ENCODE results near the gene LDAF1. TPM values are rescaled to one million over a fixed set of nuclear protein-coding genes. Genes with fewer than 3 reads are reported as not detected.

The LDAF1 gene
- total and polyA plus RNA-seq, 7 experiments from 2014 or later = 8.2 to 21.4 (median 15.8) TPM

DNA sequence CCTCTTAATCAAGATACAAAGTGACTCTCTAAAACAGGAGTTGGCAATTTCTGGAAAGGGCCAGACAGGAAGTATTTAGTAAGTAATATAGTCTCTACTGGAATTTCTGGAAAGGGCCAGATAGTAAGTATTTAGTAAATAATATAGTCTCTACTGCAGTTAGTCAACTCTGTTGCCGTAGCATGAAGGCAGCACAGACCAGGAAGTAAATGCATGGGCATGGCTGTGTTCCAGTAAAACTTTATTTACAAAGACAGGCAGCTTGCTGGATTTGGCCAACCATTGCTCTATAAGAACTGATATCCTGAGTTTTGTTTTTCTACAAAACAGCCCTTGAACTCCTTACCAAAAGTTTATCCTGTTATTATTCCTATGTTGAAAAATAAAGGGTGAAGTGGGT, 16.9 kb downstream of the LDAF1 start:
- POLR2A ChIA-PET = interaction anchor here (0.7 kb wide), 1 partner anchor 20 kb away, joined by 3 read pairs; no protein-coding TSS in a partner anchor
- H3K36me3 ChIP-seq (ENCODE audit: control insufficient read depth in 2 of 3, insufficient read depth in 3 of 3, low read length in 3 of 3) = peaks cover 0 to 74% (median 6%) of the 10 kb centered on the region in 3 experiments

GRCh38 chr16:21179126-21179982, 20.9 kb downstream of the LDAF1 start:
- H3K9me3 ChIP-seq (ENCODE audit: control insufficient read depth in 2 of 3, low read length in 3 of 3) = no peaks in the 10 kb centered on the region
- POLR2A ChIA-PET = no interaction called here
- Mint-ChIP-seq H3K27ac (no peak overlapping the region), H3K9me3 (peaks cover 0 to 6% (median 3%) of the 10 kb centered on the region in 11 donors), H3K27me3 (no peaks in the 10 kb centered on the region), H3K4me3 (no peak overlapping the region), H3K4me1 (no peaks in the 10 kb centered on the region), H3K36me3 (peaks cover 18 to 76% (median 61%) of the 10 kb centered on the region in 5 donors)
- peaks cover 0 to 56% (median 0%) of the 10 kb centered on the region in 3 experiments for H3K36me3 ChIP-seq (ENCODE audit: control insufficient read depth in 2 of 3, insufficient read depth in 3 of 3, low read length in 3 of 3)
- intact Hi-C loops (cut with micrococcal nuclease) = loop anchor here in 1 of 2 donors (10.0 kb wide), 1 partner anchor 325 kb away; no protein-coding TSS in a partner anchor
- H3K4me3 ChIP-seq (ENCODE audit: low read length) = no peak overlapping the region
- H3K4me1 ChIP-seq (ENCODE audit: control insufficient read depth in 2 of 2, insufficient read depth in 2 of 2, low read length in 2 of 2) = no peaks in the 10 kb centered on the region
- H3K27me3 ChIP-seq (ENCODE audit: control insufficient read depth in 2 of 2, insufficient read depth in 2 of 2, low read length in 2 of 2) = no peaks in the 10 kb centered on the region
- H3K27ac ChIP-seq (ENCODE audit: low read depth, low read length) = no peak overlapping the region
- ATAC-seq (no peak), DNase-seq (no peak)
- CTCF ChIA-PET = interaction anchor here (0.8 to 1.3 kb wide), 2 partner anchors 9 to 10 kb away, joined by 3 to 4 read pairs; no protein-coding TSS in a partner anchor

More for the DNA sequence above, 16.9 kb downstream of the LDAF1 start:
- Mint-ChIP-seq H3K9me3 (peaks cover 0 to 7% (median 0%) of the 10 kb centered on the region in 11 donors), H3K36me3 (peaks cover 20 to 71% (median 56%) of the 10 kb centered on the region in 5 donors), H3K4me1 (peaks cover 0 to 3% (median 0%) of the 10 kb centered on the region in 7 donors), H3K4me3 (no peak overlapping the region), H3K27ac (no peak overlapping the region), H3K27me3 (no peaks in the 10 kb centered on the region)
- ATAC-seq = no peak
- no peak overlapping the region for H3K27ac ChIP-seq (ENCODE audit: low read depth, low read length)
- no peak overlapping the region for H3K4me3 ChIP-seq (ENCODE audit: low read length)
- H3K27me3 ChIP-seq (ENCODE audit: control insufficient read depth in 2 of 2, insufficient read depth in 2 of 2, low read length in 2 of 2) = no peaks in the 10 kb centered on the region
- H3K9me3 ChIP-seq (ENCODE audit: control insufficient read depth in 2 of 3, low read length in 3 of 3) = no peaks in the 10 kb centered on the region
- H3K4me1 ChIP-seq (ENCODE audit: control insufficient read depth in 2 of 2, insufficient read depth in 2 of 2, low read length in 2 of 2) = no peaks in the 10 kb centered on the region
- intact Hi-C loops (cut with micrococcal nuclease) = loop anchor here in 1 of 2 donors (10.0 kb wide), 1 partner anchor 321 kb away; no protein-coding TSS in a partner anchor
- CTCF ChIA-PET = no interaction called here
- no peak for DNase-seq

DNA sequence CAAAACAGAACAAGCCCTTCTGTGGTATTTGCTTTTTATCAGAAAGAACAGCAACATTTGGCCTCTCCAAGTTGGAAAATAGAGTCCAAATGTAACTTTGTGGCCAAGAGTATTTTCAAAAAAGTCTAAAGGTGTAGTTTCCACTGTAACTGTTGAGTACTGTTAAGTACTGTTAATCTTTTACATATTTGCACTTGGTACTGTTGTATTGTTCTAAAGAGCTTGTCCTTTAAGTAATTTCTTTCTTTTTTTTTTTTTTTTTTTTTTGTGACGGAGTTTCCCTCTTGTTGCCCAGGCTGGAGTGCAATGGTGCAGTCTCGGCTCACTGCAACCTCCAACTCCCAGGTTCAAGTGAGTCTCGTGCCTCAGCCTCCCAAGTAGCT, 21.5 kb downstream of the LDAF1 start:
- POLR2A ChIA-PET = no interaction called here
- DNase-seq = no peak
- CTCF ChIA-PET = interaction anchor here (0.8 kb wide), 1 partner anchor 11 kb away, joined by 3 read pairs; no protein-coding TSS in a partner anchor
- Histone ChIP-seq H3K4me1 (ENCODE audit: control insufficient read depth in 2 of 2, insufficient read depth in 2 of 2, low read length in 2 of 2) (no peaks in the 10 kb centered on the region), H3K36me3 (ENCODE audit: control insufficient read depth in 2 of 3, insufficient read depth in 3 of 3, low read length in 3 of 3) (peaks cover 0 to 49% (median 0%) of the 10 kb centered on the region in 3 experiments), H3K9me3 (ENCODE audit: control insufficient read depth in 2 of 3, low read length in 3 of 3) (no peaks in the 10 kb centered on the region), H3K27ac (ENCODE audit: low read depth, low read length) (no peak overlapping the region), H3K4me3 (ENCODE audit: low read length) (no peak overlapping the region), H3K27me3 (ENCODE audit: control insufficient read depth in 2 of 2, insufficient read depth in 2 of 2, low read length in 2 of 2) (no peaks in the 10 kb centered on the region)
- intact Hi-C loops (cut with micrococcal nuclease) = loop anchor here in 1 of 2 donors (10.0 kb wide), 1 partner anchor 325 kb away; no protein-coding TSS in a partner anchor
- Mint-ChIP-seq H3K27me3 (no peaks in the 10 kb centered on the region), H3K27ac (no peak overlapping the region), H3K9me3 (peaks cover 0 to 6% (median 3%) of the 10 kb centered on the region in 11 donors), H3K36me3 (peaks cover 18 to 72% (median 55%) of the 10 kb centered on the region in 5 donors), H3K4me3 (no peak overlapping the region), H3K4me1 (no peaks in the 10 kb centered on the region)
- no peak for ATAC-seq

- no peaks in the 10 kb centered on the region for H3K4me1 ChIP-seq (ENCODE audit: control insufficient read depth in 2 of 2, insufficient read depth in 2 of 2, low read length in 2 of 2)
- no peak for ATAC-seq
- CTCF ChIA-PET = no interaction called here
- Mint-ChIP-seq H3K4me1 (peaks cover 0 to 5% (median 4%) of the 10 kb centered on the region in 7 donors), H3K9me3 (peaks cover 0 to 3% (median 0%) of the 10 kb centered on the region in 11 donors), H3K27ac (no peak overlapping the region), H3K4me3 (no peak overlapping the region), H3K27me3 (no peaks in the 10 kb centered on the region), H3K36me3 (peaks cover 10 to 42% (median 28%) of the 10 kb centered on the region in 5 donors)
- H3K4me3 ChIP-seq (ENCODE audit: low read length) = no peak overlapping the region
- POLR2A ChIA-PET = no interaction called here
- no peak for DNase-seq
- no peaks in the 10 kb centered on the region for H3K27me3 ChIP-seq (ENCODE audit: control insufficient read depth in 2 of 2, insufficient read depth in 2 of 2, low read length in 2 of 2)
- no peak overlapping the region for H3K27ac ChIP-seq (ENCODE audit: low read depth, low read length)
- intact Hi-C loops (cut with micrococcal nuclease) = no loop called here
- H3K36me3 ChIP-seq (ENCODE audit: control insufficient read depth in 2 of 3, insufficient read depth in 3 of 3, low read length in 3 of 3) = peaks cover 0 to 26% (median 0%) of the 10 kb centered on the region in 3 experiments
- H3K9me3 ChIP-seq (ENCODE audit: control insufficient read depth in 2 of 3, low read length in 3 of 3) = no peaks in the 10 kb centered on the region
Observed at GRCh38 chr16:21183995-21184394, 25.5 kb downstream of the LDAF1 start.

- Mint-ChIP-seq H3K4me3 (no peak overlapping the region), H3K36me3 (peaks cover 5 to 34% (median 20%) of the 10 kb centered on the region in 5 donors), H3K27me3 (peaks cover 0 to 3% (median 0%) of the 10 kb centered on the region in 5 donors), H3K27ac (no peak overlapping the region), H3K9me3 (peaks cover 0 to 3% (median 0%) of the 10 kb centered on the region in 11 donors), H3K4me1 (peaks cover 0 to 5% (median 4%) of the 10 kb centered on the region in 7 donors)
- H3K27ac ChIP-seq (ENCODE audit: low read depth, low read length) = no peak overlapping the region
- ATAC-seq (peak; percentile 18), DNase-seq (no peak)
- POLR2A ChIA-PET = no interaction called here
- H3K9me3 ChIP-seq (ENCODE audit: control insufficient read depth in 2 of 3, low read length in 3 of 3) = no peaks in the 10 kb centered on the region
- no peak overlapping the region for H3K4me3 ChIP-seq (ENCODE audit: low read length)
- intact Hi-C loops (cut with micrococcal nuclease) = loop anchor here in 1 of 2 donors (5.0 kb wide), 1 partner anchor 367 kb away; no protein-coding TSS in a partner anchor
- CTCF ChIA-PET = no interaction called here
- H3K36me3 ChIP-seq (ENCODE audit: control insufficient read depth in 2 of 3, insufficient read depth in 3 of 3, low read length in 3 of 3) = peaks cover 0 to 18% (median 0%) of the 10 kb centered on the region in 3 experiments
- no peaks in the 10 kb centered on the region for H3K4me1 ChIP-seq (ENCODE audit: control insufficient read depth in 2 of 2, insufficient read depth in 2 of 2, low read length in 2 of 2)
- H3K27me3 ChIP-seq (ENCODE audit: control insufficient read depth in 2 of 2, insufficient read depth in 2 of 2, low read length in 2 of 2) = no peaks in the 10 kb centered on the region
Observed at GRCh38 chr16:21184834-21185233, 26.4 kb downstream of the LDAF1 start.

DNA sequence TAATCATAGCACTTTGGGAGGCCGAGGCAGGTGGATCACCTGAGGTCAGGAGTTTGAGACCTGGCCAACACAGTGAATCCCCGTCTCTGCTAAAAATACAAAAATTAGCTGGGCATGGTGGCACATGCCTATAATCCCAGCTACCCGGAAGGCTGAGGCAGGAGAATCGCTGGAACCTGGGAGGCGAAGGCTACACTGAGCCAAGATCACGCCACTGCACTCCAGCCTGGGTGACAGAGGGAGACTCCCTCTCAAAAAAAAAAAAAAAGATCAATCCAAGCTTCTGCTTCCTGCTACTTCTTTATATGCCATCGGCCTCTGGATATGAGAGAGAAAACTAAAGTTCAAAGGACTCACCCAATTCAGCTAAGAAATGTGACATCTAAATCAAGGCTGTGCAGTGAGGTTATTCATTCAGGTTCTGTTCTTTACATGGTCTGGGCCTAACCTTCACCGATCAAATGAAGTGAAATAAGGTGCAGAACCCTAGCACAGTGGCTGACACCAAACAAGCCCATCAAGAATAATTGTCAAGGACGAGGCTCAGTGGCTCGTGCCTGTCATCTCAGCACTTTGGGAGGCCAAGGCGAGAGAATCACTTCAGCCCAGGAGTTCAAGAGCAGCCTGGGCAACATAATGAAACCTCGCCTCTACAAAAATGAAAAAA, 27.3 kb downstream of the LDAF1 start:
- H3K9me3 Mint-ChIP-seq = peaks cover 0 to 8% (median 0%) of the 10 kb centered on the region in 11 donors
- no peak overlapping the region for H3K4me3 ChIP-seq (ENCODE audit: low read length)
- ATAC-seq (no peak), DNase-seq (no peak)
- H3K27me3 Mint-ChIP-seq = peaks cover 0 to 6% (median 0%) of the 10 kb centered on the region in 5 donors
- ChIA-PET POLR2A (no interaction called here), CTCF (no interaction called here)
- H3K4me1 Mint-ChIP-seq = peaks cover 0 to 5% (median 4%) of the 10 kb centered on the region in 7 donors
- H3K27me3 ChIP-seq (ENCODE audit: control insufficient read depth in 2 of 2, insufficient read depth in 2 of 2, low read length in 2 of 2) = no peaks in the 10 kb centered on the region
- peak overlapping the region in 1 of 9 donors; percentile 1 for H3K27ac Mint-ChIP-seq
- H3K9me3 ChIP-seq (ENCODE audit: control insufficient read depth in 2 of 3, low read length in 3 of 3) = no peaks in the 10 kb centered on the region
- H3K36me3 ChIP-seq (ENCODE audit: control insufficient read depth in 2 of 3, insufficient read depth in 3 of 3, low read length in 3 of 3) = peaks cover 0 to 12% (median 0%) of the 10 kb centered on the region in 3 experiments
- no peak overlapping the region for H3K27ac ChIP-seq (ENCODE audit: low read depth, low read length)
- no peak overlapping the region for H3K4me3 Mint-ChIP-seq
- H3K4me1 ChIP-seq (ENCODE audit: control insufficient read depth in 2 of 2, insufficient read depth in 2 of 2, low read length in 2 of 2) = no peaks in the 10 kb centered on the region
- peaks cover 5 to 34% (median 16%) of the 10 kb centered on the region in 5 donors for H3K36me3 Mint-ChIP-seq
- intact Hi-C loops (cut with micrococcal nuclease) = loop anchor here in 1 of 2 donors (5.0 kb wide), 1 partner anchor 367 kb away; no protein-coding TSS in a partner anchor
